ELF-1 (cell line): ENCODE results near the gene DCDC2C.

ENCODE experiments used
- DNase-seq: peaks from one replicate; pipeline ENCODE4 v3.0.0-alpha.2; 2016; ENCODE audit warnings: low read depth, low spot score

DCDC2C gene

GRCh38 chr2:3709225-3709624 is 5.8 kb downstream of the DCDC2C start:
- no peak for DNase-seq

- no peak for DNase-seq
Observed at GRCh38 chr2:3712424-3712823, 9.0 kb downstream of the DCDC2C start.

- no peak for DNase-seq
Observed at GRCh38 chr2:3712831-3713503, 9.6 kb downstream of the DCDC2C start.

GRCh38 chr2:3718679-3719078 is 15.3 kb downstream of the DCDC2C start:
- no peak for DNase-seq

- DNase-seq: no peak
Observed at GRCh38 chr2:3725002-3725401, 21.6 kb downstream of the DCDC2C start.

GRCh38 chr2:3725458-3726250 is 22.3 kb downstream of the DCDC2C start:
- DNase-seq: no peak

GRCh38 chr2:3726511-3726910 is 23.1 kb downstream of the DCDC2C start:
- no peak for DNase-seq

- peak; percentile 81 for DNase-seq
Observed at GRCh38 chr2:3727397-3728045, 24.1 kb downstream of the DCDC2C start.

- DNase-seq: peak; percentile 63
Observed at GRCh38 chr2:3728104-3729054, 25.0 kb downstream of the DCDC2C start.

GRCh38 chr2:3729055-3729448 is 25.7 kb downstream of the DCDC2C start:
- DNase-seq: no peak

- DNase-seq: no peak
Observed at GRCh38 chr2:3729786-3730185, 26.4 kb downstream of the DCDC2C start.

GRCh38 chr2:3730646-3731045 is 27.3 kb downstream of the DCDC2C start:
- no peak for DNase-seq

- DNase-seq: no peak
Observed at GRCh38 chr2:3731829-3732228, 28.5 kb downstream of the DCDC2C start.

- no peak for DNase-seq
Observed at GRCh38 chr2:3736112-3736511, 32.7 kb downstream of the DCDC2C start.

- DNase-seq: no peak
Observed at GRCh38 chr2:3737128-3737527, 33.8 kb downstream of the DCDC2C start.

- no peak for DNase-seq
Observed at GRCh38 chr2:3738454-3738853, 35.1 kb downstream of the DCDC2C start.

GRCh38 chr2:3739313-3739712 is 35.9 kb downstream of the DCDC2C start:
- DNase-seq: no peak

- DNase-seq: peak; percentile 36
Observed at GRCh38 chr2:3741396-3741795, 38.0 kb downstream of the DCDC2C start.

GRCh38 chr2:3741867-3742602 is 38.7 kb downstream of the DCDC2C start:
- DNase-seq: no peak

- DNase-seq: no peak
Observed at GRCh38 chr2:3742743-3743508, 39.6 kb downstream of the DCDC2C start.
